ENCODE measurements around the gene DLL3.

GRCh38 chr19:39481676-39482075 lies 17.1 kb upstream of the DLL3 start:
- TF ChIP-seq EZH2phosphoT487 (conservative IDR thresholded peaks at IDR 0.05; ENCODE audit: low read length) (no peak), CTCF (IDR thresholded peaks at IDR 0.05; ENCODE audit: insufficient read depth, low read length, poor library complexity, severe bottlenecking) (no peak)

Data from SU-DHL-6 (cell line).